GM23248 (cell line): ENCODE results near the gene ING5.

Experiments
- EZH2 ChIP-seq: fragments of 200-600 bp; sonication (generic); IDR thresholded peaks from 2 replicates; pipeline ENCODE4 v1.6.1; 2018; ENCODE audit warnings: antibody characterized with exemption, mild to moderate bottlenecking; ENCODE audit not compliant: insufficient read depth, poor library complexity, severe bottlenecking
- EZH2phosphoT487 ChIP-seq: fragments of 200-600 bp; sonication (generic); IDR thresholded peaks from 2 replicates; pipeline ENCODE4 v1.6.1; 2018; ENCODE audit warnings: antibody characterized with exemption, moderate library complexity, mild to moderate bottlenecking, low read depth; ENCODE audit not compliant: insufficient read depth

- TF ChIP-seq EZH2, result no peak
- no peak for TF ChIP-seq EZH2phosphoT487
Measured at GRCh38 chr2:241689306-241689705, 12.5 kb upstream of the ING5 start.
